HG03025 (cell line): ENCODE data around the gene MAP4K4.
A peak's percentile ranks its signal among the peaks of the same experiment; 100 is the strongest.

ENCODE experiments used
- ATAC-seq: cut with Tn5 transposase; IDR thresholded peaks from one replicate; pipeline ENCODE4 v1.9.1; 2021; ENCODE audit warnings: mild to moderate bottlenecking, moderate library complexity; ENCODE audit not compliant: unreplicated experiment, low FRiP score

MAP4K4 gene

DNA sequence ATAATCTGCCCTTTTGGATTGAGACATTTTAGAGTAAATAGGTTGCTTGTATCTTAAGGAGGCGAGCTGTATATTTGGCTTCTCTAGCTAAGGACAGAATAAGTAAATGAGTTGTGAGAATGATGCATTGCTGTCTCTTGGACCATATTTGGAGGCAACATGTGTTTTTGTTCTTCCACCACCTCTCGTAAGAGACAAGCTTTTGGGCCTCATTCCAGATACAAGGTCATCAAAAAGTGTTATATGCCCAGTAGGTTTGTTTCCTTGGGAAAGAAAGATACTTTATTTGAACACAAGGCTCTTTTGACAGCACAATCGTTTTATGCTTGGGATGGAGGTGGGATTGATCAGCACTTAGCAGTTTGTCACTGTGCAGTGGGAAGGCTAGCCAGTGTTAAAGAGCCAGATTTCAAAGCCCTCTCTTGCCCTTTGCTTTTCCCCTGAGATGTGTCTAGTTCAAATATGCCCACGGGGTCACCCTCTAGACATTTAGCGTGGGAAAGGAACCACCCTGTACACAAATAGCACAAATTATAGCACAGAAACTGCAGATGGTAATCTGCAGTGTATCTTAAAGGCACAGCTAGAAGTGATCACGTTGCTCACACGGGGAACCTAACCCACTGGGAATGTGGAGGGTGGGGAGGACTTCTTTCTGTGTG is 131.3 kb downstream of the MAP4K4 start:
- no peak for ATAC-seq

DNA sequence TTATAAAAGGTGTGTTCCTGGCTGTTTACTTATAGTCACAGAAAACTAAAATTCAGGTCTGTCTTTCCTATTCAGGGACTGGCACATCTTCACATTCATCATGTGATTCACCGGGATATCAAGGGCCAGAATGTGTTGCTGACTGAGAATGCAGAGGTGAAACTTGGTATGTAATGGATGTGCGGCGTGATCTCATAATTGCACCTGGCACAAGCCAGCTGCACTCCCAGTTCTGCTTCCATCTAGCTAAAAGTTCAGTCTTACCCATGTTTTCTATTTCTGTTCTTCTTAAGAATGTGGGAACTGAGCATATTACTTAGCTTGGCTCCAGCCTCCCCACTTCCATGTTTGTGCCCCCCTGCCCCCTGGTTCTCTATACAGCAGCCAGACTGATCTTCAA is 131.9 kb downstream of the MAP4K4 start:
- ATAC-seq = no peak

DNA sequence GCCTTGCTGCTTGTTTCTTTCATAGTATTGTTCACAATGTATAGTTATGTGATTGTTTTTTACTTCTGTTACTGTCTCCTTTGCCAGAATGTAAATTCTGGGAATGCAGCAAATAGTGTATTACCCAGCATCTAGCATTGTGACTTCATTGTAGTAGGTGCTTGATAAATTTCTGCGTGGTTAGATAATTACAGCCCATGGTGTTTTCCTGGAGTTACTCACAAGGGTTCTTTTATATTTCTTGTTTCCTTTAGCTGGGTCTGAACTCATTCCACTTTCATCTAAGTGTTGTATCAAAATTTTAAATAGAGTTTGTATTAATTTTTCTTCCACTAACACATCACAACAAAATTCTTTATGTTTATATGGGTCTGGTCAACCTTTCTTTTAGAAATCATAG is 132.6 kb downstream of the MAP4K4 start:
- no peak for ATAC-seq

DNA sequence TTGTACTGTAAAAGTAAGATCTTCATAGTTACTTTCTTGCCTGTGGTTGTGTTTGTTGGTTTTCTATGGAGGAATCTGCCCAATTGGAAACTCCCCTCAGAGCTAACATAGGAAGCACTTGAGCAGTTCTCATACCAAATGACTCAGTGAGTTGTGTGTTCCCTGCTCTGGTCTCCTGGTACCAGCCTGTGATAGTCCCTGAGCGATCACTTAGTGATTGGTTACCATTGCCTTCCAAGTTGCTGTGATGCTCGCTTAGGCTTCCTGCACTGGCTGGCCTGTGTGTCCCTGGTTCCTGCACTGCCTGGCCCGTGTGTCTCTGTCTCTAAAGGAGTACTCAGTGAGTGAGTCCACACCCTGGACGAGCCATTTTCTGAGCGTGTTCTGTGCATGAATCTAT is 133.0 kb downstream of the MAP4K4 start:
- ATAC-seq = peak; percentile 23

DNA sequence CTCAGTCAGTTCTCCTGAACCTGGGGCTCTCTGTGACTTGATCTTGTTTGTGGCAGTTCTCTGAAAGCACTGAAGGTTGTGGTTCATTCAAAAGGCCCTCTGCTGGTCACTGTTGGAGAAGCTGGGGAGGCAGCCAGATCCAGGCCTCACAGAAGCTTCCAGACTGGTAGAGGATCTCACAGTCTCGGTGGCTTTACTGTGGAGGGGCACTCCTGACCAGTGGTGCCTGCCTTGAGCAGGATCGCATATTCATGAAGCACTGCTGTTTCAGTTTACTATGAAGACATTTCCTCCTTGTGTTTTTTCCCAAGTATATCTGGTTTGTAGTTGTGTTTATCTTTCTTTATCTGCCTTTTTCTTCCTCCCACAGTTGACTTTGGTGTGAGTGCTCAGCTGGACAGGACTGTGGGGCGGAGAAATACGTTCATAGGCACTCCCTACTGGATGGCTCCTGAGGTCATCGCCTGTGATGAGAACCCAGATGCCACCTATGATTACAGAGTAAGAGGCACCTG is 133.9 kb downstream of the MAP4K4 start:
- ATAC-seq = peak; percentile 62

DNA sequence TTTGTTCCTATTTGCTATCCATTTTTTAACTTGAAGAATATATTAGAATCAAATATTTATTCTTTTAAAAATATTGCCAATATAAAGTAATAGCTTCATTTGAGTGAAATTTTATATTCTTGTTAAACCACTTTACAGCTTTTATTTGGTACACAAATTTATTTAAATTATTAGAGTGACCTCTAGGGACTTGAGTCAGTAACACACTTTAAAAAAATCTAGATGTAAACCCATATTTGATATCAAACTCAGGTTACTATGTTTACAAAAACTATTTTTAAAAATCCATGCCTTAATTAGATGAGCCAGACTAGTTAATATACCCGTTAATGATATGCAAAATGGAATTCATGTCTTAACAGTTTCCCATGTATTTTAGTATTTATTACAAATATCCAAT is 134.6 kb downstream of the MAP4K4 start:
- ATAC-seq = no peak

DNA sequence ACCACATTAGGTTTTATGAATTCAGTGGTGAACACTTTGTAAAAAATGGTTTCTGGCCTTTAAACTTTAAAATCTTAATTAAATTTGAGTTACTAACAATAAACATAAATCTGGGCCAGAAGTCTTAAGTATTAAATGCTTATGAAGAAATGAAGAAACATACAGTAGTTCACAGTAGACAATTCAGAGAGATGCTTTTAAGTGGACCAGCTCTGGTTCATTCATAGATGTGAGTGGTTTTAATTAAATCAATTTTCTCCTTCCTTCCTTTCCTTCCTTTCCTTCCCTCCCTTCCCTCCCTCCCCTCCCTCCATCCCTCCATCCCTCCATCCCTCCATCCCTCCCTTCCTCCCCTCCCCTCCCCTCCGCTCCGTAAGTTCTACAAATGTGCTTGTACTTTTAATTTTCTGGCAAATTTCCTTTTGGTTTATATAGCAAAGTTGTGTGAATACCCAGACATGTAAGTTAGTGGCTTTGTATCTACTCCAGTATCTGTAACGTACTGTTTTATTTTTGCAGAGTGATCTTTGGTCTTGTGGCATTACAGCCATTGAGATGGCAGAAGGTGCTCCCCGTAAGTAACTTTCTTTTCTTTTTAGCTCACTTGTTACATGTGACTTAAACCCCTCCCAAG is 136.5 kb downstream of the MAP4K4 start:
- ATAC-seq = no peak

DNA sequence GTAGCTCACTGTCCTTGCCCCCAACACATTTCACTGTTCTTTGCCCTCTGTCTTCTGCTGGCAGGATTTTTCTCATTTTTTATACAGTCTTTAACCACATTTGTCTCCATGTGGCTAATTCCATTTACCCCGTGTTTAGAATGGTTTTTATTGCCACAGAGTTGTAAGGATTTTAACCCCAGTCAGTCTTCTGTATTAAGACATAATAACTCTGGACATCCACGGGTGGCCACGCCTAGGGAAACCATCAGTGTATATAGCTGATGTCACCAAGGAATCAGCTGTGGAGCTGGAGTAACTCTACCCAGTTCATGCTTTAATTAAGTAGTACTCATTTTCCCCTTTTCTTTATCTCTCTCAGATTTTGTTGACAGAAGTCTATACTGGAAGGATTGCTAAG is 139.8 kb downstream of the MAP4K4 start:
- no peak for ATAC-seq

DNA sequence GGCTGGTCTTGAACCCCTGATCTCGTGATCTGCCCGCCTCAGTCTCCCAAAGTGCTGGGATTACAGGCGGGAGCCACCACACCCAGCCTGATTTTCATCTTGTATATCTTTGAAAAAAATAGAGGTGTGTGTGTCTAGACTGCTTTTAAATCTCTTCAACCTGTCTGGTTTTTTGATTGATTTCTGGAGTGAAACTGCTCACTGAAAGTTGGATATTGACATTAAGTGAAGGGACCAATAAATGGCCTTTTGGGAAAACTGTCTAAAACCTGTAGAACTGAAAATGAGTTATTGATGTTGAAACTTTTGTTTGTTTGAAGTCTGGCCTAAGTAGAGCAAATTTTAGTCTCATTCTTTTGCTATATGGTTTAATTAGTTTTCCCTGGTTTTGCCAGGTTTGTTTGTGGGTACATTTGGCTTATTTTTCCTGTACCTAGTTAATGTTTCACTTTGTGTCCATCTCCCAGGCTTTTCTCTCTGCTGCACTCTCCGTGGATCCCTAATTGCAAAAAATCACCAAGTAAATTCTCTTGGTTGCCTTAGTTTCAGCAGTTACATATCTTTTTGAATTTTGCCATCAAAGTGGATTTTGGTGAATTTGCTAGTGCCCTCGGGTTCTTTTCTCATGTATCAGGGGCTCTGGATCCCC is 144.3 kb downstream of the MAP4K4 start:
- ATAC-seq = no peak

DNA sequence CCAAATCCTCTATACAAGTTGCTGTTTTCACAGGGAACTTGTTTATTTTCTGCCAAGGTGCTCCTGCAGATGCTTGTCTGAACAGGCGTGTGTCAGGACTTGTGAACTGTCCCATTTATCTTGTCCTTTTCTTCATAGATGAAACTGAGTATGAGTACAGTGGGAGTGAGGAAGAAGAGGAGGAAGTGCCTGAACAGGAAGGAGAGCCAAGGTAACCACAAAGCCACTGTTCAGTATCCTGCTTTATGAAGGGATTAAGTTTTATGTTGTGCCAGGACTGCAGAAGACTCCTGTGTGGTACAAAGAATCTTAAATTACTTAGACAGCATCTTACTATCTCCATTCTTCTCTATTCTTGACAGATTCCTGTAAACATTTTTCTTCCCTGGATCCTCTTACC is 145.0 kb downstream of the MAP4K4 start:
- no peak for ATAC-seq

DNA sequence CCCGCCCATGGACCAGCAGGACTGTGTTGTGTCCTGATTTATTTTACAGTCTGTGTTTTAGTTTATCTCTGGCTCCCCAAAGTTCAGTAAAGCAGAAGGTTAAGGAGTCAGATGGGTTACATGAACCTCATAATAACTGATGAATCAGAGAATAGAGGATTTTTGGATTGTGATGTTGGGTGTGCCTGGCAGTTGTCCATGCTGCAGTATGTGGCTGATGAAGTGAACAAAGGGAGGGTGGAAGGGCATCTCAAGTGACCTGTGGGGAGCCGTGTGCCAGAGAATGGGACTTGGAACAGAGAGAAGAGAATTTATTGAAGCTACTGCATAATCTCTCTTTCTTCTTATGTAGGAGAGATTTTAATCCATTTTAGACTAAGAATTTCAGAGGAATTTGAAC is 145.5 kb downstream of the MAP4K4 start:
- ATAC-seq = no peak

DNA sequence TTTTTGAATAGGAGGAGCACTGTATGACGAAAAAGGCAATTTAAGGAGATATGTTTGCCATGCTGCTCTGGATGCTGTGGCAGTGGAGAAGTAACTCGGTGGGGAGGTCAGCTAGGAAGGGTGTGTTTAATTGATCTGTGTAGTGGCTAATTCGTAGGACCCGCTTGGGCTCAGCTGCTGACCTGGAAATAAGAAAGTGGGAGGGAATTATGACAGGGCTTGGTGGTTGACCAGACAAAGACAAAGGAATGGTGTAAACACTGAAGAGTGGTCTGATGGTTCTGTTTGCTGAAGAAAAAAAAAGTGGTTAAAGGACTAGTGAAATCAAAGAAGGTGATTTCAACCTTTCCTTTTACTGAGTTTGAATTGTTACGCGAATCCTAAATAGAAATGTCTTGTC is 146.0 kb downstream of the MAP4K4 start:
- no peak for ATAC-seq

DNA sequence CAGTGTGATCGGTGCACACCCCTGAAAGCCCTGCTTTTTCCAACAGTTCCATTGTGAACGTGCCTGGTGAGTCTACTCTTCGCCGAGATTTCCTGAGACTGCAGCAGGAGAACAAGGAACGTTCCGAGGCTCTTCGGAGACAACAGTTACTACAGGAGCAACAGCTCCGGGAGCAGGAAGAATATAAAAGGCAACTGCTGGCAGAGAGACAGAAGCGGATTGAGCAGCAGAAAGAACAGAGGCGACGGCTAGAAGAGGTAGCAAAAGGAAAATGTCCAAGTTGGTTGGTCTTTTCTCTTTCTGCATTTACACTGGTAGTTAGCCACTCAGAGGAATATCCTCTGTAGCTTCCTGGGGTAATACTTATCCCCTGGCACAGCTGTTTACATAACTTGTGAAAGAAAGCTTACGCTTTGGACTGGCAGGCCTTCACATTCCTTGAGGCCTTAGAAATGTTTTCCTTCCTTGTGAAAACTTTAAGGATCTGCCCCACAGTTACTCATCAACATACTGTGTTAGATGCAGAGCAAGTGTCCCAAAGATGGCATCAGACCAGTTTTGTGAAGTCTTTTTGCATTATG is 146.6 kb downstream of the MAP4K4 start:
- ATAC-seq = no peak

DNA sequence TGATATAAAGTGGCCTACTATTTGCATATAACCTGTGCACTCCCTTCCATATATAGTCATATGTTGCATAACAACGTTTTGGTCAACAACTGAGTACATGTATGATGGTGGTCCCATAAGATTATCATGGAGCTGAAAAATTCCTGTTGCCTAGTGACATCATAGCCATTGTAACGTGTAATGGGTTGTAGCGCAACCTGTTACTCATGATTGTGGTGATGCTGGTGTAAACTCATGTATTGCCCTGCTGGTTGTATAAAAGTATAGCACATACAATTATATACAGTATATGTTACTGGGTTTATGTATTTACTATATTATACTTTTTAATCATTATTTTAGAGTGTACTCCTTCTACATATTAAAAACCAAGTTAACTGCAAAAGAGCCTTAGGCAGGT is 149.5 kb downstream of the MAP4K4 start:
- no peak for ATAC-seq

DNA sequence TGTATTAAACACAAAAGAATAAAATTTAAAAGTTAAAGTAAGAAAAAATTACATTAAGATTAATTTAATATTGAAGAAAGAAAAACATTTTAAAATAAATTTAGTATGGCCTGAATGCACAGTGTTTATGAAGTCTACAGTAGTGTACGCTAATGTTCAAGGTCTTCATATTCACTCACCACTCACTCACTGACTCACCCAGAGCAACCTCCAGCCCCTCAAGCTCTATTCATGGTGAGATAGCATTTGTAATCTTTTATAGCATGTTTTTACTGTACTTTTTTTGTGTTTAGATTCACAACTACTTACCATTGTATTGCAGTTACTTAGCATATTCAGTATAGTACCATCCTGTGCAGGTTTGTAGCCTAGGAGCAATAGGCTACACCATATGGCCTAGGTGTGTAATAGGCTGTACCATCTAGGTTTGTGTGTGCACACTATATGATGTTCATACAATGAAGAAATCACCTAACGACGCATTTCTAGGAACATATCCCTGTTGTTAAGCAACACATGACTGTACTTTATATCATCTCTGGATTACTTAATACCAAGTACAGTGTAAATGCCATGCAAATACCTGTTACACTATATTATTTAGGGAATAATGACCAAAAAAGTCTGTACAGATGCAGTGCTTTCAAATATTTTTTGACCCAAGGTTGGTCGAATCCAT is 150.3 kb downstream of the MAP4K4 start:
- ATAC-seq = no peak

DNA sequence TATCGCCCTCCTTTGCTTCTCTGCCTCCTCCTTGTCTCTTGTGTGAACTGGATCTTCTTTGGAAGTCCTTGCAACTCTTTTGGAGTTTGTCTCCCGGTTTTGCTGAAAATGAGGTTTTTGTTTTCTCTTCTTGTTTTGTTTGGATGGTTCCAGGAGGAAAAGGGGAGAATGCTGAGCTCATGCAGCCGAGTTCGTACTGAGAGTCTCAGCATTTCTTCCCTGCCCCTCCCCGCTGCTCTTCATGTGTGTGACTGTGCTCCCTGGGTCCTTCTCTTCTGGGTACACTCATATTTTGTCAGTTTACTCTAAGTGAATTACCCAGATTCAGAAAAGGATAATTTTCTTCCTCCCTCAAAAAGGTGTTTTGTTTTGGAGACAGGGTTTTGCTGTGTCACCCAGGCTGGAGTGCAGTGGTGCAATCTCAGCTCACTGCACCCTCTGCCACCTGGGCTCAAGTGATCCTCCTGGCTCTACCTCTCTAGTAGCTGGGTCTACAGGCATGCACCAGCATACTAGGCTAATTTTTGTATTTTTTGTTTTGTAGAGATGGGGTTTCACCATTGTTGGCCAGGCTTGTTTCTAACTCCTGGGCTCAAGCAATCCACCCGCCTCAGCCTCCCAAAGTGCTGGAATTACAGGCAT is 151.4 kb downstream of the MAP4K4 start:
- no peak for ATAC-seq

DNA sequence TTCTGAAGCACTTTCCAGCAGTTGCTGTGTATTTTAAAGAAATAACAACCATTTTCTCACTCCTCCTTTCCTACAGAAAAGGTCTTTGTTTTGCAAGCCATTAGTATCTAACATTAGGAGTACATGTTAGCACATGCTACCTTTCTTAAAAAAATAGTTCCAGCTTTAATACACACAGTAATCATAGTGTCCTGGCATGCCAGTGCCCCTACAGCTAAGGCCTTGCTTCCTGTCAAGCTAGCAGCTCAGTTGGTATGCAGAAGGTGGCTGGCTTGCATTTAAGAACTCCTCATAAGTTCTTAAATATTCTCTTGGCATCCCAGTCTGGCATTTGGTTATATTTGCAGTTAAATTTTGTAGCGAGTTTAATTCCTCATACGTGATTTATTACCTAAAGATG is 152.9 kb downstream of the MAP4K4 start:
- ATAC-seq = no peak

DNA sequence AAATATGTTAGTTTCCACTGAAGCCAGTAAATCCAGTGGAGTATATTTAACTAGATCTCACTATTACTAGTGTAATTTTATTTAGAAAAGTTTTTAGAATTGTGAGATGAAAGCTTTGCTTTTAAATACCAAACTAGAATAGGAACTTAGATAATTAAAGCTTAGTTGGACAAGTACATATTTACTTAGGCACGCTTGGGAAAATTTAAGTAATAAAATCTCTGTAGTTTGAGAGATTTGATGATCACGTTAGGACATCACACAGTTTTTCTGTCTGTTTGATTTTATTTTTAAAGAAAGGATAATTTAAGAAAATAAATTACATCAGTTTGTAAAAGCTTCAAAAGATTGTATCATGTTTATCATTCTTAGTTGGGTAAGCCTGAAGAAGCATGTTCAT is 153.5 kb downstream of the MAP4K4 start:
- no peak for ATAC-seq

DNA sequence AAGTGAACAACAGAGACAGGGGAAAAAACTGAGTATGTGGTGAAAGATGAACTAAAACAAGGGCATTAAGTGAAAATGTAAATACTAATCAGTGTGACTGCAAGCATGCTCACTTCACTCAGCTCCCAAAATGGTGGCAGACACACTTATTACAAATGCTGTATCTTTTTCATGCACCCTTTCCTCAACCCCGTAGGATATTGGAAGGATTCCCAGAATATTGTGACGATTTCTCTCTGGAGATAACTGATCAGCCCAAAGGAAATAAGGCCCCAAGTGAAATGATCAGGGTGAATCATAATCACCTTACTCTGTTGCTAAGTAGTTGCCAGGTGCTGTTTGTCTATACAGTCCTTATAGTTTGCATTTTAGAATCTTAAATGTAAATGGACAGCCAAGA is 155.3 kb downstream of the MAP4K4 start:
- no peak for ATAC-seq

DNA sequence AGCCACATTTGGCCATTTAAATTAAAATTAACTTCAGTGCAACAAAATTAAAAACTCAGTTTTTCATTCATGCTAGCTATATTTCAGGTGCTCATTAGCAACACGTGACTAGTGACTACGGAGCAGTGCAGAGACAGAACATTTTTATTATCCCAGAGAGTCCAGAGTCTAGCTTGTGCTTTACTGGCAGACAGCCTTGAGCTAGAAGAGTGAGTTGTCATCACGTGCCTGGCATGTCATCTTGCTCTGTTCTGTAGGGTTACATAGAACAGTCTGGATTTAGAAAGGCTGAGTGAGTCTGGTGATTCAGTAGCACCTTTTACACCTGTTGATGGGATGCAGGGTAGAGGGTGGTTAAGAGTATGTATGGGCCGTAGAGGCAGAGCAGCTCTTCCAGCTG is 157.4 kb downstream of the MAP4K4 start:
- ATAC-seq = no peak

DNA sequence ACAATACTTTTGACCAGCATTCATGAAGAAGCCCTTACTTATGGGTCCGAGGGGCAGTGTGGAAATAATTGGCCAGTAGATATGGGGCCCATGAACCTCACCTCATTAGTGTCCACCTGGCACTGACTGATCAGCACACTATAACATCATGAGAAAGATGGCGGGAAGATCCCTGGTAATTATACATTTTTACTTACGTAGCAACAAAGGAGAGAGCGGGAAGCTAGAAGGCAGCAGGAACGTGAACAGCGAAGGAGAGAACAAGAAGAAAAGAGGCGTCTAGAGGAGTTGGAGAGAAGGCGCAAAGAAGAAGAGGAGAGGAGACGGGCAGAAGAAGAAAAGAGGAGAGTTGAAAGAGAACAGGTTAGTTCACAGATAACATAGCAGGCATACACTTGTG is 158.3 kb downstream of the MAP4K4 start:
- no peak for ATAC-seq
